Common myeloid progenitor, CD34-positive (primary cell): ENCODE measurements around the gene CXADR.

Experiments
- CTCF ChIA-PET: fragments of 350-600 bp; sonication (Branson Sonifier 250); formaldehyde crosslinking; loops from one replicate; lab custom pipeline; 2021; ENCODE audit warnings: antibody characterized with exemption; lab: Charles Lee
- POLR2A ChIA-PET: fragments of 350-600 bp; sonication (Branson Sonifier 250); formaldehyde crosslinking; loops from one replicate; lab custom pipeline; 2021; ENCODE audit warnings: antibody characterized with exemption; lab: Charles Lee
- DNase-seq, 3 donors: peaks; one replicate each; pipeline versions ENCODE4 v3.0.0 to v3.0.0-alpha.2; 2013
- H3K27ac ChIP-seq, 2 experiments: 1 replicate in 1 of 2; 2 replicates in 1 of 2; pipeline ENCODE4 v1.7.0; 2013; ENCODE audit warnings: inconsistent platforms in 2 of 2, low read length in 2 of 2, mild to moderate bottlenecking in 2 of 2, low read depth in 1 of 2, moderate library complexity in 1 of 2; ENCODE audit not compliant: severe bottlenecking in 2 of 2, insufficient read depth in 1 of 2, poor library complexity in 1 of 2
- H3K27me3 ChIP-seq, 5 experiments: replicated peaks in 2 of 5; 1 replicate in 3 of 5; 2 replicates in 2 of 5; pipeline versions ENCODE4 v1.6.1 to v1.7.0; 2013; ENCODE audit warnings: low read length in 4 of 5, mild to moderate bottlenecking in 2 of 5, moderate library complexity in 2 of 5, inconsistent platforms in 1 of 5; ENCODE audit not compliant: insufficient read depth in 5 of 5, control insufficient read depth in 4 of 5
- H3K36me3 ChIP-seq, 4 experiments: 1 replicate in 2 of 4; 2 replicates in 2 of 4; pipeline versions ENCODE4 v1.6.1 to v1.7.0; 2013; ENCODE audit warnings: low read length in 3 of 4, control low read depth in 1 of 4, mild to moderate bottlenecking in 1 of 4; ENCODE audit not compliant: control insufficient read depth in 4 of 4, insufficient read depth in 4 of 4
- H3K4me1 ChIP-seq, 4 experiments: 1 replicate in 3 of 4; 2 replicates in 1 of 4; pipeline versions ENCODE4 v1.6.1 to v1.7.1; 2013; ENCODE audit warnings: low read length in 3 of 4, mild to moderate bottlenecking in 3 of 4, control low read depth in 1 of 4, inconsistent platforms in 1 of 4, moderate library complexity in 1 of 4; ENCODE audit not compliant: control insufficient read depth in 4 of 4, insufficient read depth in 4 of 4; ENCODE audit errors: control extremely low read depth in 1 of 4
- H3K4me3 ChIP-seq, 7 experiments: 1 replicate in 4 of 7; 2 replicates in 3 of 7; pipeline versions ENCODE4 v1.5.1 to v1.7.0; 2013; ENCODE audit warnings: mild to moderate bottlenecking in 7 of 7, low read length in 6 of 7, moderate library complexity in 6 of 7, inconsistent platforms in 2 of 7, low read depth in 2 of 7, control low read depth in 1 of 7; ENCODE audit not compliant: insufficient read depth in 4 of 7, control insufficient read depth in 1 of 7; ENCODE audit errors: extremely low read depth in 1 of 7
- H3K9me3 ChIP-seq, 5 experiments: 1 replicate in 4 of 5; 2 replicates in 1 of 5; pipeline versions ENCODE4 v1.6.1 to v1.7.1; 2013; ENCODE audit warnings: low read length in 4 of 5, mild to moderate bottlenecking in 2 of 5, inconsistent platforms in 1 of 5, low read depth in 1 of 5, moderate library complexity in 1 of 5; ENCODE audit not compliant: control insufficient read depth in 4 of 5, insufficient read depth in 2 of 5; ENCODE audit errors: control extremely low read depth in 1 of 5
- WGBS: methylation state at CpG from one replicate; pipeline ENCODE4 v1.1.5; 2013; ENCODE audit not compliant: insufficient coverage; 5-methylcytosine and 5-hydroxymethylcytosine counted together

The CXADR gene

GRCh38 chr21:17491716-17492414 lies 21.0 kb upstream of the CXADR start:
- no peak overlapping the region for H3K27ac ChIP-seq
- CTCF ChIA-PET, result interaction anchor here (0.6 to 1.4 kb wide), 3 partner anchors 9 to 106 kb away, joined by 3 to 4 read pairs (median 3); no protein-coding TSS in a partner anchor
- H3K9me3 ChIP-seq, result peaks cover 0 to 2% (median 0%) of the 10 kb centered on the region in 5 experiments
- H3K4me3 ChIP-seq, result no peak overlapping the region
- peaks cover 0 to 52% (median 11%) of the 10 kb centered on the region in 5 experiments for H3K27me3 ChIP-seq
- H3K36me3 ChIP-seq, result no peaks in the 10 kb centered on the region
- WGBS, result 70% methylated on average over 2 of the region's 7 CpGs
- peaks cover 0 to 14% (median 9%) of the 10 kb centered on the region in 4 experiments for H3K4me1 ChIP-seq
- peak; percentile 91 to 98 (median 97) for DNase-seq
- POLR2A ChIA-PET, result interaction anchor here (0.8 kb wide), 1 partner anchor 24 kb away, joined by 3 read pairs; no protein-coding TSS in a partner anchor

- CTCF ChIA-PET, result interaction anchor here (0.6 kb wide), 1 partner anchor 107 kb away, joined by 3 read pairs; no protein-coding TSS in a partner anchor
- H3K27ac ChIP-seq, result no peak overlapping the region
- H3K36me3 ChIP-seq, result no peaks in the 10 kb centered on the region
- peaks cover 0 to 14% (median 9%) of the 10 kb centered on the region in 4 experiments for H3K4me1 ChIP-seq
- peaks cover 0 to 2% (median 0%) of the 10 kb centered on the region in 5 experiments for H3K9me3 ChIP-seq
- H3K27me3 ChIP-seq, result peaks cover 0 to 55% (median 11%) of the 10 kb centered on the region in 5 experiments
- H3K4me3 ChIP-seq, result no peak overlapping the region
- POLR2A ChIA-PET, result interaction anchor here (0.8 kb wide), 1 partner anchor 23 kb away, joined by 3 read pairs; no protein-coding TSS in a partner anchor
- peak in 1 of 3 donors; percentile 15 for DNase-seq
- 96% methylated on average over 4 of the region's 6 CpGs for WGBS
These were observed 20.3 kb upstream of the CXADR start for GRCh38 chr21:17492415-17493168.

DNA sequence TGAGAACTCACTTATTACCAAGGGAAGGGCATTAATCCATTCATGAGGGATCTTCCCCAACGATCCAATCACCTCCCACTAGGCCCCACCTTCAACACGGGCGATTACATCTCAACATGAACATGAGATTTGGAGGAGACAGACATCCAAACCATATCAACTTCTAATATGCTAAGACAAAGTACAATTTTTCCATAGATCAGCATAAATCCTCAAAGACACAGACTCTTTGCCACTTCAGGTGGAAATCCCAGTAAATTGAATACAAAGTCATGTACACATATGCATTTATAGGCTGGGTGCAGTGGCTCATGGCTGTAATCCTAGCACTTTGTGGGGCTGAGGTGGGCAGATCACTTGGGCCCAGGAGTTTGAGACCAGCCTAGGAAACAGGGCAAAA lies 18.8 kb upstream of the CXADR start:
- H3K4me1 ChIP-seq, result peaks cover 0 to 14% (median 9%) of the 10 kb centered on the region in 4 experiments
- peaks cover 0 to 2% (median 0%) of the 10 kb centered on the region in 5 experiments for H3K9me3 ChIP-seq
- no peak overlapping the region for H3K27ac ChIP-seq
- no peak for DNase-seq
- ChIA-PET CTCF (no interaction called here), POLR2A (no interaction called here)
- H3K36me3 ChIP-seq, result no peaks in the 10 kb centered on the region
- peaks cover 0 to 50% (median 5%) of the 10 kb centered on the region in 5 experiments for H3K27me3 ChIP-seq
- 100% methylated on average over 1 of the region's 3 CpGs for WGBS
- no peak overlapping the region for H3K4me3 ChIP-seq

DNA sequence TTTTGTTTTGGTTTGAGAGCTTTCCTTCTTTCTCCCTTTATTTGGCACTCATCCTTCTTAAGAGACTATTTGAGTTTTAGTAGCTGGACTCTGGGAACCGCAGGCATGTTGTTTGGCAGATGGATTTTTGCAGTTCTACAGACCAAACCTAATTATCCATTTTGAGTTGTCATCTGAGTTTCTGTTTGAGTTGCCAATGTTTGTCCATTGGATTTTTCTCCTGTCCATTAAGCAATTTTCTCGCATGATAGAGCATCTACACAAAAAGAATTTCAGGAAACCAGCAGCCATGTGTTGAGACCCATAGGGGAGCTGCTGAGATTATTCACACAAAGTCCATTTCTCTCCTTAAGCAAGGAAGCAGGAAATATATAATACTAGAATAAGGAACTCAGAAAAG lies 17.2 kb upstream of the CXADR start:
- peaks cover 0 to 52% (median 5%) of the 10 kb centered on the region in 5 experiments for H3K27me3 ChIP-seq
- POLR2A ChIA-PET, result no interaction called here
- peaks cover 0 to 14% (median 9%) of the 10 kb centered on the region in 4 experiments for H3K4me1 ChIP-seq
- no peaks in the 10 kb centered on the region for H3K36me3 ChIP-seq
- no peak for DNase-seq
- WGBS, result 86% methylated on average over 1 of the region's 2 CpGs
- CTCF ChIA-PET, result no interaction called here
- no peaks in the 10 kb centered on the region for H3K9me3 ChIP-seq
- no peak overlapping the region for H3K4me3 ChIP-seq
- H3K27ac ChIP-seq, result no peak overlapping the region

- H3K4me1 ChIP-seq, result peaks cover 0 to 5% (median 3%) of the 10 kb centered on the region in 4 experiments
- H3K4me3 ChIP-seq, result no peak overlapping the region
- no peaks in the 10 kb centered on the region for H3K9me3 ChIP-seq
- CTCF ChIA-PET, result no interaction called here
- H3K27me3 ChIP-seq, result peaks cover 0 to 50% (median 4%) of the 10 kb centered on the region in 5 experiments
- no peak overlapping the region for H3K27ac ChIP-seq
- no peaks in the 10 kb centered on the region for H3K36me3 ChIP-seq
- DNase-seq, result no peak
- POLR2A ChIA-PET, result no interaction called here
These were observed 15.5 kb upstream of the CXADR start for GRCh38 chr21:17497316-17497715.

DNA sequence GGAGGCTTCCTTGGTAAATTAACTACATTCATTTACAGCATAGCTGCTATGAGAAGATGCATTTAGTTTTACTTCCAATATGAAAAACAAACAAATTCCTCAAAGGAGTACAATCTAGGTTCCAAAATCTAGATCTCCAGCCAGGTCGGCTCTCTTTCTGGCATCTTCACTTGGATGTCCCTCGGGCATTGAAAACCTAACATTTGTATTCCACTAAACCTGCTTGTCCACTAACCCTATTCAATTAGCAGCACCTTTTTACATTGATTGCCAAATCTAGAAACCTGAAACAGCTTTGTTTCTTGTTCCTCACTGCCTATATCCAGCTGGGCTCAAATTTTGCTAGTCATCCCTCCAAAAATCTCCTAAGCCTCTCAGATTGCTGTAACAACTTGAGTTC lies 14.3 kb upstream of the CXADR start:
- 100% methylated on average over 2 of the region's 2 CpGs for WGBS
- H3K4me1 ChIP-seq, result no peaks in the 10 kb centered on the region
- POLR2A ChIA-PET, result no interaction called here
- DNase-seq, result no peak
- H3K27ac ChIP-seq, result no peak overlapping the region
- no peak overlapping the region for H3K4me3 ChIP-seq
- peaks cover 0 to 39% (median 4%) of the 10 kb centered on the region in 5 experiments for H3K27me3 ChIP-seq
- CTCF ChIA-PET, result no interaction called here
- H3K36me3 ChIP-seq, result no peaks in the 10 kb centered on the region
- no peaks in the 10 kb centered on the region for H3K9me3 ChIP-seq
